ES-I3 (cell line): ENCODE data around the gene TBXAS1.

Experiments used
- H3K36me3 ChIP-seq: 2 replicates; pipeline ENCODE4 v1.6.1; 2013; ENCODE audit warnings: mild to moderate bottlenecking, low read length, control low read depth, moderate library complexity; ENCODE audit not compliant: insufficient read depth
- H3K4me1 ChIP-seq: 2 replicates; pipeline ENCODE4 v1.6.1; 2013; ENCODE audit warnings: mild to moderate bottlenecking, control low read depth, low read length; ENCODE audit not compliant: insufficient read depth
- H3K9ac ChIP-seq: 2 replicates; pipeline ENCODE4 v1.6.1; 2013; ENCODE audit warnings: low read depth, mild to moderate bottlenecking, low read length, moderate library complexity
- H3K9me3 ChIP-seq: 2 replicates; pipeline ENCODE4 v1.6.1; 2013; ENCODE audit warnings: mild to moderate bottlenecking, low read length, moderate library complexity; ENCODE audit not compliant: control insufficient read depth, insufficient read depth

Gene TBXAS1

DNA sequence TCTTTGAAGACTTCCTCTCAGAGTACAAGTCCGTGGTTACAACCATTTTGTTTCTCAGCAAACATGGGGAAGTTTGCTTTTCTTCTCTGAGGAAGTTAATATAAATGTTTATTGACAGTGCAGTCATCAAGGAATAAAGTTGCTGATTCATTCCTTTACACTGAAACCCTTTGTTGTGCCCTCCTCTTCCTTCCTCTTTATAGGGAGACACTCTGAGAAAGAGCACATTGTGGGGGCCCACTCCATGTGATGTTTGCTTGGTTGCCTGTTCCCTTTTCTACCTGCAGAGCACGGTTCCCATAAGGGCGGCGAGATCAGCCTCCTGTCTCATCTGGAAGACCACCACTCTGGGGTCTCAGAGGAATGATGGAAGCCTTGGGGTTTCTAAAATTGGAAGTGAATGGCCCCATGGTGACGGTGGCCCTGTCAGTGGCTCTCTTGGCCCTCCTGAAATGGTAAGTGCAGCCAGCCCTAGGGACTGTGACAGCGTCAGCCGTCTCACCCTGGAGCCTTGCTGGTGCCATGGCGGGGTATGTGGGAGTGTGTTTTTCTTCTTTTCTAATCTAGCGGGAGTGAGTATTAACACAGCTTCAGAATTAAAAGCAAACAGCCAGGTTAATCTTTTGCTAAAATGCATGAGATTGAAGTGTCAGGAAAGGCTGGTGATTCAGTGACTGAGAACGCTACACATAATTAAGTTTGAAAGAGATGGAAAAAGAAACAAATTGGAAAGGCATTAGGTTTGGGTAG lies at the start of gene TBXAS1:
TSS of gene TBXAS1 (plus strand) at position 240 of the 750 bp plus-strand sequence. CDS start at position 367, 127 bp downstream.
- Histone ChIP-seq H3K36me3 (no peaks in the 10 kb centered on the region), H3K4me1 (no peaks in the 10 kb centered on the region), H3K9me3 (no peaks in the 10 kb centered on the region), H3K9ac (no peak within 1 kb of the TSS)

DNA sequence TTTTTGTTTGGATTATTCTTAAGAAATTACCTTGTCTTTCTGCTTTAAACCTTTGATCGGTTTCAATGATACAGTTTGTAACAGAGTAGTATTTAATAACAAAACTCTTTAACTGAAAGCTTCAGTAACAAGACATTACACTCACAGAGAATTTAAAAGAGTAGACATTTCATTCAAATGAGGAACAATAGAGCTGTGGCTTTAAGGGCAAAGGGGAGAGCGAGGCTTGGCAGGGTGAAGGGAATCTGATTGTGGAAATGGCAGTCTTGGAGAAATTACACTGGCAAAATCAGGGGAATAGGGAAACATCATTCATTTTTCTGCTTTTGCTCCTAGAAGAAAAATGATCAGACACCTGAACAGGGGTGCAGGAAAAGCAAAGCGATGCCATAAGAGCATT lies 46.1 kb upstream of the TBXAS1 start:
- Histone ChIP-seq H3K36me3 (no peaks in the 10 kb centered on the region), H3K4me1 (peaks cover 7% of the 10 kb centered on the region), H3K9ac (no peak overlapping the region), H3K9me3 (no peaks in the 10 kb centered on the region)

DNA sequence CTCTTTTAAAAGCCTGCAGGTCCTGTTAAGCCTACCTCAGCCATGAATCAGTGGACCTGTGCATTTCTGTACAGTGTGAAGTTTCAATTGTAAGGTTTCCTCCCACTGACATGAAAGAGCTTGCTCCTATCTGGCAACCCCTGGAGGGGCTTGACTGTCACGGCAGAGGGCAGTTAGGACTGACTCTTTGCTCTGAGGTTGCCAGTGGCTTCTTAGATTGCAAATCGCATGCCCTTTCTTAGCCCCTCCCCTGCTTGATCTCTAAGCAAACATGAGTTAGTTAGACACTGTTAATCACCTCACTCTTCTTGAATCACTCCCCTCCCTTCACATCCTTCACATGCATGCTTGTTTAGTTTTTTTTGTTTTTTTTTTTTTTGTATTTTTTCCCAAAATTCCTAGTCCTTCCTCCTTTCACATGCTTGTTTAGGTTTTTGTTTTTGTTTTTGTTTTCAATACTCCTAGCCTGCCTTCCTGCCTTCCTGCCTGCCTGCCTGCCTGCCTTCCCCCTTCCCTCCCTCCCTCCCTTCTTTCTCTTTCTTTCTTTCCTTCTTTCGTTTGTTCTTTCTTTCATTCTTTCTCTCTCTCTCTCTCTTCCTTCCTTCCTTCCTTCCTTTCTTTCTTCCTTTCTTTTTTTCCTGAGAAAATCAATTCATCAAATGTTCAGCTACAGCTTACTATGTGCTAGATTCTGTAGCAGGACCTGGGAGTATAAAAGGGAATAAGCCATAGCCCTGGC lies 45.2 kb upstream of the TBXAS1 start:
- no peaks in the 10 kb centered on the region for H3K9me3 ChIP-seq

DNA sequence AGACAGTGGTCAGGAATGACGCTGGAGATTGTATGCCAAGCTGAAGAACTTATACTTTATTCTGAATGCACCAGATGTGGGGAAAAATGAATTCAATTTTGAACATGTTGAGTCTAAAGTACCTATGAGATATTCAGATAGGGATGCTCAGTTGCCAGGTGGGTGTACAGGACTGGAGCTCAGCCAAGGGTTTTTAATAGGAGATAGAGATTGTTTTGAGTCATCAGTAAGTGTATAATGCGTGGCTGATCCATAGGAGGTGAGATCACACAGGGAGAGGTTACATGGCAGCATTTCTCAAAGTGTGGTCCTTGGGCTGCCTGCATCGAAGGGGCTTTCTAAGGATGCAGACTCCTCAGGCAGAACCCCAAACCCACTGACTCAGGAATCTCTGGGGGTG lies 44.4 kb upstream of the TBXAS1 start:
- H3K36me3 ChIP-seq = no peaks in the 10 kb centered on the region
- no peaks in the 10 kb centered on the region for H3K9me3 ChIP-seq
- peaks cover 7% of the 10 kb centered on the region for H3K4me1 ChIP-seq
- H3K9ac ChIP-seq = no peak overlapping the region

More for the DNA sequence above, 45.2 kb upstream of the TBXAS1 start:
- H3K36me3 ChIP-seq = no peaks in the 10 kb centered on the region
- H3K9ac ChIP-seq = no peak overlapping the region
- H3K4me1 ChIP-seq = peaks cover 7% of the 10 kb centered on the region

DNA sequence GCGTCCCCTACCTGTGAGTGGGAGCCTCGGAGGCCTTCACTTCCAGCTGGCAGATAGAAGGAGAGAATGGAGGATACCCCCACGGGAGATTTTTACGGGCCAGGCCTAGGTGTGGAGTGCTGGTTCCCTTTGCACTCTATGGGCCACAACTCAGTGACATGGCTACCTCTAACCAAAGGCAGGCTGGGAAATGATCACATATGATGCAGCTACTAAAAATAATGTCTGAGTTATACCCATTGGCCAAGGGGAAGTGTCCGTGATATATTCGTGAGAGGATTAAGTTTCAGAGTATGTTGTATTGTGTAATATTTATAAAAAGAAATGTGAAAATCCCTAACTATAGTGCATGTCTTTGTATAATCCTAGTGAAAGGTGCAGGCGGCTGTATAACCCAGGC lies 37.7 kb upstream of the TBXAS1 start:
- Histone ChIP-seq H3K36me3 (no peaks in the 10 kb centered on the region), H3K9me3 (no peaks in the 10 kb centered on the region), H3K9ac (no peak overlapping the region), H3K4me1 (no peaks in the 10 kb centered on the region)

DNA sequence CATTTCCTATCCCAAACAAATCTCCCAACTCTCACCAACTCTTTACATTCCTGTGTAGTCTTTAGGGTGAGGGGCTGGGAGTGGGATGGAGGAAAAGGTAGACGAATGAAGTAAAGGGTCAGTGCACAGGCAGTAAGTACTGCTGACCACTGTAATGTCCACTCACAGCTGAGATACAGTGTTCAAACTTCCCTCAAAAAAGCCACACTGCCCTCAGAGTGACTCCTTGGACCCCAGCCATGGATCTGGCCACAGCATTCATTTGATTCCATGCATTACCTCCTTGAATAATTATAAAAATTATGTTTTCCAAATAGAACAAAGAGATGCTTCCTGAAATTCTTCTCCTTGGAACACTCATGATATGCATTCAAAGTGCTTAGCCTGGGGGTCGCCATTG lies 31.5 kb upstream of the TBXAS1 start:
- H3K9me3 ChIP-seq = peaks cover 4% of the 10 kb centered on the region; the same call in 1 of the 2 replicates
- H3K4me1 ChIP-seq = no peaks in the 10 kb centered on the region
- H3K9ac ChIP-seq = no peak overlapping the region
- no peaks in the 10 kb centered on the region for H3K36me3 ChIP-seq

DNA sequence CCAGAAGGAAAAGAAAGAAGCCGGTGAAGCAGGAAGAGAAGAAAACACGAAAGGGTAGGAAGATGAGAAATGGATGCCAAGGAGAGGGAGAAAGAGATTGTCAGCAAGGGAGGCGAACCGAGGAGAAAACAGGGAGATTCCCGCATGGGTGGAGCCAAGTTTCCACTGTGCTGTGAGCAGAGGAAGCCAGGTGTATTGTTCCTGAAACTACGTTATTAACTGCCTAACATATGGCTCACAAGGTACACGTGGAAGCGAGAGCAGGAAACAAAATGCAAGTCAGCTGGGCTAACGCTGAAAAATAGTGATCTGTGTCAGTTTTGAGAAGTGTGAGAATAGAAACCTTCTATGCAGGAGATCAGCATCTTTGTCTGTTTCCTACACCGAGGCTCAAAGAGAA lies 30.8 kb upstream of the TBXAS1 start:
- Histone ChIP-seq H3K9ac (no peak overlapping the region), H3K4me1 (no peaks in the 10 kb centered on the region)

DNA sequence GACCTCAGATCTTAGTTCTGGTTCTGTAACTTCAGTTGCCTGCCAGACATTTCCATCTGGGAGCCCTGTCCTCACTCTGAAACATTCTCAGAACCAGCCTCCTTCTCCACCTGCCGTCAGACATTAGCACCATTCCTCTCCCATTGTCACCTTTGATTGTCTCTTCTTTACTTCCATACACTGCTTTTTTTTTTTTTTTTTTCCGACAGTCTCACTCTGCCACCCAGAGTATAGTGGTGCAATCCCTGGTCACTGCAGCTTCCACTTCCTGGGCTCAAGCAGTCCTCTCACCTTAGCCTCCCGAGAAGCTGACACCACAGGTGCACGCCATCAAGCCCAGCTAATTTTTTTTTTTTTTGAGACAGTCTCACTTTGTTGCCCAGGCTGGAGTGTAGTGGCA lies 30.2 kb upstream of the TBXAS1 start:
- Histone ChIP-seq H3K4me1 (no peaks in the 10 kb centered on the region), H3K9ac (no peak overlapping the region), H3K9me3 (peaks cover 10% of the 10 kb centered on the region), H3K36me3 (no peaks in the 10 kb centered on the region)

More for the DNA sequence above, 30.8 kb upstream of the TBXAS1 start:
- H3K36me3 ChIP-seq = no peaks in the 10 kb centered on the region
- peaks cover 6% of the 10 kb centered on the region; the same call in 1 of the 2 replicates for H3K9me3 ChIP-seq

DNA sequence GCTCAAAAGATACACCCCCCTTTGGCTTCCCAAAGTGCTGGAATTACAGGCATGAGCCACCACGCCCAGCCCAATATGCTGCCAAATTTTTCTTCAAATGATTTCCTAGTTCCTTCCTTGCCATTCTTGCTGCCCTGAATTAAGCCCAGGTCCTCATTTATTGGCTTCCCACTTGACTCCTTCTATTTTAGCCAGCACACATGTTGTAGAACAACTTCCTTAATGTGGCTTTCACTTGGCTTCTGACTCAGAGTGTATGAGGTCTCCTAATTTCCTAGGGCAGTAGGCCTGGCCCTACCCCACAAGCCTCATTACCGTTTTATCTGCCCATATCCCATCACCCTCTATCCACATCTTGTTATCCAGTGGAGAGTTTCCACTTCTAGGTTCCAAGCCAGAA lies 29.5 kb upstream of the TBXAS1 start:
- no peaks in the 10 kb centered on the region for H3K4me1 ChIP-seq
- peaks cover 10% of the 10 kb centered on the region for H3K9me3 ChIP-seq
- H3K36me3 ChIP-seq = no peaks in the 10 kb centered on the region
- H3K9ac ChIP-seq = no peak overlapping the region

DNA sequence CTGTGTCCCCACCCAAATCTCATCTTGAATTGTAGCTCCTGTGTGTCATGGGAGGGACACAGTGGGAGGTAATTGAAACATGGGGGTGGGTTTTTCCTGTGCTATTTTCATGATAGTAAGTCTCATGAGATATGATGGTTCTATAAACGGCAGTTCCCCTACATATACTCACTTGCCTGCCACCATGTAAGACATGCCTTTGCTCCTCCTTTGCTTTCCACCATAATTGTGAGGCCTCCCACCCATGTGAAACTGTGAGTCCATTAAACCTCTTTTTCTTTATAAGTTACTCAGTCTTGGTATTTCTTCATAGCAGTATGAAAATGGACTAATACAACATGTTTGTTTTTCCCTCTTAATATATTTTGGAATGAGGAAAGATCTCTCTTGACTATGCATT lies 24.5 kb upstream of the TBXAS1 start:
- H3K9me3 ChIP-seq = peaks cover 10% of the 10 kb centered on the region
- H3K4me1 ChIP-seq = no peaks in the 10 kb centered on the region
- no peaks in the 10 kb centered on the region for H3K36me3 ChIP-seq
- H3K9ac ChIP-seq = no peak overlapping the region

DNA sequence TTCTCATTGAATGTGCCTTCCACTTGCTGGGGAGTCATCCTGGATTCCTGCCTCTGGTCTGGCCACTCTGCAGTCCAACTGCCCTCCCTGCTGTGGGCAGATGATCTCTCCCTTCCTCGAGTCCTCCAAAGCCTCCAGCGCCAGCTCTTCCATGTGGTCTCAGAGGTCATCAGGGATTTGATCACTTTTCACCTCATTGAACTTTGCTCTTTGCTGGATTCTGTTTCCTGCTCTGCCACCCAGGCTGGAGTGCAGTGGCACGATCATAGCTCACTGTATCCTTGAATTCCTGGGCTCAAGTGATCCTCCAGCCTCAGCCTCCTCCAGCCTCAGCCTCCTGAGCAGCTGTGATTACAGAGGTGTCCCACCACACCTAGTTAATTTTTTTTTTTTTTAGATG lies 22.1 kb upstream of the TBXAS1 start:
- H3K36me3 ChIP-seq = no peaks in the 10 kb centered on the region
- H3K4me1 ChIP-seq = no peaks in the 10 kb centered on the region
- H3K9ac ChIP-seq = no peak overlapping the region
- peaks cover 7% of the 10 kb centered on the region for H3K9me3 ChIP-seq

DNA sequence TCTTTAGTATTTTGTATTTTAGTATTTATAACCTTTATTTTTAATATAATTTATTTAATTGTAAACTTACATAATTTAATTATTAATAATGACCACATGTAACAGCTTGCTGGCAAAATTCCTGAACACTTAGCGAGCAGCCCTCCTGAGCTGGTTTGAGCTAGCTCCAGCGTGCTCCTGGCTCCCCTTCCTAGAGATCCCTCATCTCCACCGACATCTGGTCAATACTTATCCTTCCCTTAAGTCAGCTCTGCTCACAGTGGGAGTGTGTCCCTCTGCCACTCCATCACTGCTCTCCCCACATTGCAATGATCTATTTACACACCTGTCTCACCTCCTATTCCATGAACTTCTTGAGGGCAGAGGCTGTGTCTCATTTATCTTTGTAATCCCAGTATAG lies 20.6 kb upstream of the TBXAS1 start:
- no peaks in the 10 kb centered on the region for H3K4me1 ChIP-seq
- H3K36me3 ChIP-seq = no peaks in the 10 kb centered on the region
- H3K9me3 ChIP-seq = peaks cover 2% of the 10 kb centered on the region; the same call in 1 of the 2 replicates
- no peak overlapping the region for H3K9ac ChIP-seq

DNA sequence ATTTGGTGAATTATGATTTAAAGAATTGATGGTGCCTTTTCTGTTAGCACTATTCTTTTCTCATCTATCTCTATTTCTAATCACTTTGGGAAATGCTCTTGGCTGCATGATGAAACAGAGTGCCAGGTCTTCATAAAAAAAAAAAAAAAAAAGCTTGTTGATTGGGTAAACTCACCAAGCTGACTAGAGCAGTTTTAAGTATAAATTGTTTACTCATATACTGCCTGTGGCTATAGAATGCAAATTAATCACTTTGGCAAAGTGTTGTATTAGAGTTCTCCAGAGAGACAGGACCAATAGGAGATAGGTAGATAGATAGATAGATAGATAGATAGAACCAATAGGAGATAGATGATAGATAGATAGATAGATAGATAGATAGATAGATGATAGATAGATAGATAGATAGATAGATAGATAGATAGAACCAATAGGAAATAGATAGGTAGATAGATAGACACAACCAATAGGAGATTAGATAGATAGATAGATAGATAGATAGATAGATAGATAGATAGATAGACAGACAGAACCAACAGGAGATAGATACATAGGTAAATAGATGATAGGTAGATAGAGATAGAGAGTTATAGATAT lies 20.1 kb upstream of the TBXAS1 start:
- Histone ChIP-seq H3K4me1 (no peaks in the 10 kb centered on the region), H3K9me3 (no peaks in the 10 kb centered on the region; the same call in 1 of the 2 replicates), H3K9ac (no peak overlapping the region), H3K36me3 (no peaks in the 10 kb centered on the region)

DNA sequence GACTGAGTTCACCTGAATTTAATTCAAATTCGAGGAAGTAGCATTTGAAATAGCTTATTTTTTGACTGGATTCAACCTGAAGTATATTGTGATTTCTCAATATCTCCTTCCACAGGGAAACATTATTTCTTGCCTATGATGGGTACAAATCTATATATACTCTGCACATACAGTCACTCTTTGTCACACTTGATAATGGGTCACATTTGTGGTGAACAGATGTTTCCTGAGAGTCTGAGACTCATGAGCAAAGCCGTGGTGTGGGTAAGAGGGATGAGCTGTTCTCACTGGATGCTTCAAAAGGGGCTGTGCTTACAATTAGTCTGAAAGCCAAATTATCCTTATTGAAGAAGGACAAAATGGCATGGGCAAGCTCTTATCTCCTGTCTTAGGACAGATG lies 18.0 kb upstream of the TBXAS1 start:
- H3K4me1 ChIP-seq = no peaks in the 10 kb centered on the region
- no peak overlapping the region for H3K9ac ChIP-seq
- no peaks in the 10 kb centered on the region for H3K36me3 ChIP-seq
- H3K9me3 ChIP-seq = no peaks in the 10 kb centered on the region

DNA sequence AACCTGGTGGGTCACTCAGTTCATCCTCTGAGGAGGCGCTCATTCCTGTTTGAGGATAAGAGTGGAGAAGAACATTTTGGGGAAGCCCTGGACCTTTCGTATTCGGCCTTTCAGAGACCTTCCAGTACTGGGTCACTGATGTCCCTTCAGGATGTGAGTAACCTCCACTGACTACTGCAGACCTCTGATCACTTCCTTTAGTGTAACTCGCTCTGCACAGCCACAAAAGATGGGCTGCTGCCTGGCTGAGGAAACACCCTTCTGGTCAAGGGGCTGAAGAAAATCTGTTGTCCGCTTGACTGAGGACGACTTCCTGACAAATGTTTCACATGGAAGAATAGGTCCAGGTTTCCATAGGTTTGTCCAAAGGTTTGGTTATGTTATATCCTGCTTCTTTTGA lies 15.9 kb upstream of the TBXAS1 start:
- H3K9ac ChIP-seq = no peak overlapping the region
- H3K9me3 ChIP-seq = no peaks in the 10 kb centered on the region
- H3K4me1 ChIP-seq = no peaks in the 10 kb centered on the region
- H3K36me3 ChIP-seq = no peaks in the 10 kb centered on the region
